ENCODE data around the gene CPVL.

CPVL gene

DNA sequence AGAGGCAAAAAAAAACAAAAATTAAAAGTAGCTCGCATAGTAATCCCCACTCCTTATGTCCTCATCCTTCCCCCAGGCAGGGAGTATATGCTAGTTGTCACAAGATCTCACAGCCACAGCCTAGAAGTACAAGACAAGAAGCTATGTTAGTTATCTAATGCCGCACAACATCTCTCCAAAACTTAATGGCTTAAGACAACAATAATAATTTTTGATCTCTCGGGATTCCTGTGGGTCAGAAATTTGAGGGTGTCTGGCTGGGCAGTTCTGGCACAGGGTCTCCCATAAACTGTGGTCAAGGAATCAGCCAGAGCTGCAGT is 39.7 kb downstream of the CPVL start:
- H3K27ac ChIP-seq (ENCODE audit: low read length): peak overlapping the region; percentile 17; the same call in 1 of the 2 replicates
- no peaks in the 10 kb centered on the region for H3K9me3 ChIP-seq (ENCODE audit: insufficient read depth, low read length, severe bottlenecking)
- H3K9ac ChIP-seq (ENCODE audit: low read depth, low read length): no peak overlapping the region
- no peak overlapping the region for H3K4me3 ChIP-seq (ENCODE audit: low read depth in 1 of 2, low read length in 2 of 2)
- no peaks in the 10 kb centered on the region for H3K4me1 ChIP-seq (ENCODE audit: insufficient read depth, low read length)
- H3K4me2 ChIP-seq (ENCODE audit: insufficient read depth, low read length): no peak overlapping the region
- H3K36me3 ChIP-seq (ENCODE audit: insufficient read depth, low read length): peaks cover 22% of the 10 kb centered on the region
- DNase-seq (no peak), ATAC-seq (ENCODE audit: insufficient read depth, low read depth) (0 out of 3 replicates have a peak, but pooled peaks have one; percentile 3)
- no peaks in the 10 kb centered on the region for H3K27me3 ChIP-seq (ENCODE audit: insufficient read depth, low read length, poor library complexity)
- H3K79me2 ChIP-seq (ENCODE audit: insufficient read depth, low read length): no peaks in the 10 kb centered on the region
- H4K20me1 ChIP-seq (ENCODE audit: insufficient read depth, low read length): no peaks in the 10 kb centered on the region
- H2AFZ ChIP-seq (ENCODE audit: low read depth, low read length): no peak overlapping the region
- TF ChIP-seq CTCF (IDR thresholded peaks at IDR 0.05; ENCODE audit: borderline replicate concordance, extremely low read depth, low read length, poor library complexity, severe bottlenecking): no peak
- TF ChIP-seq EZH2 (IDR thresholded peaks at IDR 0.05; ENCODE audit: borderline replicate concordance, low read depth, low read length, severe bottlenecking): no peak

DNA sequence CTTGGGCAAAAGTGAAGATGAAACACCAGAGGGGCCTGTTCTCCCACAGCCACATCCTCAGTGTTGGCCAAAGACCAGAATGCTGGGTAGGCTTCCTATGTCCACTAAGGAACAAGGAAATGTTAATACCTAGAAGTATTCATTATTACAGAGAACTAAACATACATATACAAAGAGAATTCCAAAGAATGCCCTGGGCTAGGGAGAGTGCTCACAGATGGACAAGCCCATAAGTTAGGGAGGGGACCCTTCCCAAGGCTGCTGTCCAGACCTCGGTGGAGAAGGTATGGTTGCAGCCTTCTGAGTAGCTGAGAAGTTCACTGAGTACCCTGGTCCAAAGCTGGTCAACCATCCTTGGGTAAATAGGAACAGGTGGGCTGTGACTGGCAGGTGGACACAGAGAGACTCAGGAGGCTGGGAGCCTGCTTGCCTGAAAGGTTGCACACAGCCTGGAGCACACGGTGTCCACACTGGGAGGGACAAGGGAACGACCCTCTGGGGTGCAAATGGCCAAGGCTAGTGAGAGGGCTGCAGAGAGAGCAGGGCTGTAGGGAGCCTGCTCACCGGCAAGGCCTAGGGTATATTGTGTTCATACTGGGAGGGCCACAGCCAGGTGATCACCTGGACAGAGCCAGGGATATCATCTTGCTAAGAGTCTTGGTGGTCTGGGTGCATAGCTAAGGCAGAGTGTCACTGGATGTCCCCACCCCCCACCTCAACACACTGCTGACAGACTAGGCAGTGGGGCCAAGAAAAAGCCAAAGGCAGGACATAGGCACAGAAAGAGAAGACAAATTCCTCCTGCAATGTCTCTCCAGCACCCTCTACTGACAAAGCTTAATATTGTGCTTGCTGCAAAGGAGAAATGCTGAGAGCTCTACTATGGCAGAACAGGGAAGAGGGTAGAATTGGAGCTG is 40.3 kb downstream of the CPVL start:
- TF ChIP-seq EZH2 (IDR thresholded peaks at IDR 0.05; ENCODE audit: borderline replicate concordance, low read depth, low read length, severe bottlenecking) (no peak), CTCF (IDR thresholded peaks at IDR 0.05; ENCODE audit: borderline replicate concordance, extremely low read depth, low read length, poor library complexity, severe bottlenecking) (peak; percentile 85)
- peak; percentile 63 for DNase-seq
- Histone ChIP-seq H3K4me2 (ENCODE audit: insufficient read depth, low read length) (no peak overlapping the region), H3K4me1 (ENCODE audit: insufficient read depth, low read length) (no peaks in the 10 kb centered on the region), H3K4me3 (ENCODE audit: low read depth in 1 of 2, low read length in 2 of 2) (no peak overlapping the region), H3K36me3 (ENCODE audit: insufficient read depth, low read length) (peaks cover 16% of the 10 kb centered on the region), H3K9me3 (ENCODE audit: insufficient read depth, low read length, severe bottlenecking) (no peaks in the 10 kb centered on the region), H2AFZ (ENCODE audit: low read depth, low read length) (no peak overlapping the region), H3K9ac (ENCODE audit: low read depth, low read length) (no peak overlapping the region), H3K27me3 (ENCODE audit: insufficient read depth, low read length, poor library complexity) (no peaks in the 10 kb centered on the region), H3K79me2 (ENCODE audit: insufficient read depth, low read length) (no peaks in the 10 kb centered on the region), H4K20me1 (ENCODE audit: insufficient read depth, low read length) (no peaks in the 10 kb centered on the region), H3K27ac (ENCODE audit: low read length) (peak overlapping the region; percentile 15)
- ATAC-seq (ENCODE audit: insufficient read depth, low read depth): peak; percentile 95

- ATAC-seq (ENCODE audit: insufficient read depth, low read depth) (no peak), DNase-seq (no peak)
- no peaks in the 10 kb centered on the region for H3K9me3 ChIP-seq (ENCODE audit: insufficient read depth, low read length, severe bottlenecking)
These were observed 41.1 kb downstream of the CPVL start for GRCh38 chr7:29105191-29105590.

More at GRCh38 chr7:29105191-29105590, 41.1 kb downstream of the CPVL start:
- no peaks in the 10 kb centered on the region for H3K4me1 ChIP-seq (ENCODE audit: insufficient read depth, low read length)
- no peak overlapping the region for H3K9ac ChIP-seq (ENCODE audit: low read depth, low read length)
- no peak overlapping the region for H3K4me3 ChIP-seq (ENCODE audit: low read depth in 1 of 2, low read length in 2 of 2)
- no peaks in the 10 kb centered on the region for H3K27me3 ChIP-seq (ENCODE audit: insufficient read depth, low read length, poor library complexity)
- no peaks in the 10 kb centered on the region for H4K20me1 ChIP-seq (ENCODE audit: insufficient read depth, low read length)
- TF ChIP-seq EZH2 (IDR thresholded peaks at IDR 0.05; ENCODE audit: borderline replicate concordance, low read depth, low read length, severe bottlenecking): no peak
- TF ChIP-seq CTCF (IDR thresholded peaks at IDR 0.05; ENCODE audit: borderline replicate concordance, extremely low read depth, low read length, poor library complexity, severe bottlenecking): no peak
- H3K79me2 ChIP-seq (ENCODE audit: insufficient read depth, low read length): no peaks in the 10 kb centered on the region
- H3K27ac ChIP-seq (ENCODE audit: low read length): no peak overlapping the region
- no peak overlapping the region for H2AFZ ChIP-seq (ENCODE audit: low read depth, low read length)
- no peak overlapping the region for H3K4me2 ChIP-seq (ENCODE audit: insufficient read depth, low read length)
- peaks cover 9% of the 10 kb centered on the region for H3K36me3 ChIP-seq (ENCODE audit: insufficient read depth, low read length)
